ENCODE data around the gene R3HDML.

Gene R3HDML

DNA sequence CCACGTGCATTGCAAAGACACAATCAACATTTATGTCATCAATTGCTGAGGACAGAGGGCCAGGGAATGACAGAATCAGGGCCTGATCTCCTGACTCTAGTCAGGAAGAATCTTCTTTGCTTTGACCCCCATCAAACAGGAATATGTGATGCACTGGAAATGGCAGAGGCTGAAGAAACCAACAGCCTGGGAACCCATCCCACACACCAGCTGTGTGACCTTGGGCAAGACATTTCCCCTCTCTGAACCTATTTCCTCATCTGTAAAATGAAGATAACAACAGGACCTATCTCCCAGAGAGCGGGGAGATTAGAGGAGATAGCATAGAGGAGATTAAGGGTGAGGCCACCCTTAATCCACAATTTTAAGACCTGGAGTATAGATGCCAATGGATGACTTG, 20.2 kb downstream of the R3HDML start:
- Histone ChIP-seq H3K4me3 (ENCODE audit: low read length) (peak overlapping the region; percentile 22), H3K27ac (ENCODE audit: low read depth, low read length) (no peak overlapping the region), H3K9ac (ENCODE audit: low read length) (no peak overlapping the region)

DNA sequence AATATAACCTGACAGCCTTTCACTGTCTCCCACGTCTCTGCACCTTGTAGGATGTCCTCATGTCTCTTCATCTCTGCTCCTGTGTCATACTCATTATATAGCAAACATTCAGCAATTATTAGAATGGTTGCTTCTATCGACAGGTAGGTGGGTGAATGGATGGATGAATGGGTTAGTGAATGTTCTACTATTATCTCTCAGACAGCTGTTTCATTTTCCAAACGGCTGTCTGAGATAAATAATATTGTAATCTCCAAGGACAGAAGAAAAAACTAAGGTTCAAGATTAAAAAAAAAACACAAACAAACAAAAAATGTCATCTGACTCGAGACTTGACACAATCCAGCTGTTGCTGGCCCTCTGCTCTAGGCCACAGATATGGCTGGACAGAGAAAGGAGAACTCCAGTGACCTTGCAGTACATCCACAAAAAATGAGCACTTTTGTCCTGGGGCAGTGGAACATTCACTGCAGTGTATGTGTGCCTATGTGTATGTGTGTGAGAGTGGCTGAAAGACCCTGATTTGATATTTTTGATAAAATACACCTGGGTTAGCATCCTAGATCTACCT, 20.8 kb downstream of the R3HDML start:
- H3K4me1 ChIP-seq (ENCODE audit: control insufficient read depth, insufficient read depth, low read length), result no peaks in the 10 kb centered on the region

More for the DNA sequence above, 20.2 kb downstream of the R3HDML start:
- H3K36me3 ChIP-seq (ENCODE audit: control insufficient read depth, insufficient read depth, low read length), result no peaks in the 10 kb centered on the region
- H3K4me1 ChIP-seq (ENCODE audit: control insufficient read depth, insufficient read depth, low read length), result no peaks in the 10 kb centered on the region
- no peaks in the 10 kb centered on the region for H3K27me3 ChIP-seq (ENCODE audit: control insufficient read depth, insufficient read depth, low read length)

DNA sequence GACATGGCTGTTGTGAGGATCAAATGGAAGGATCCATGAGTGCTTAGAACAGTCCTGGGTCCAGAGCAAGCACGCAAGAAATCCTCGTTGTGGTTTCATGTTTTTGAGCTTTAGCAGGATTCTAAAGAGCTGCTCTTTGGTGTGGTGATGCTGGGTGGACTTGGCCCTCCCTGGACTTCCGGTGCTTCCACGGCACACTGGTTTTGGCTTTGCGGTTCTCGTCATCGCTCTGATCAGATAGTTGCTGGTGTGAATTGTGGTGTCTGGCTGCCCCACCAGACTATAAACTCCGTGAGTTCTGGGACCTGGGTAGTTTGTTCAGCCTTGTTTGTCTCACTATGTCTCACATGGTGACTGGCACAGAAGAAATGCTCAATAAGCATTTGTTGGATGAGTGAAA, 21.9 kb downstream of the R3HDML start:
- Histone ChIP-seq H3K36me3 (ENCODE audit: control insufficient read depth, insufficient read depth, low read length) (no peaks in the 10 kb centered on the region), H3K4me1 (ENCODE audit: control insufficient read depth, insufficient read depth, low read length) (no peaks in the 10 kb centered on the region), H3K9ac (ENCODE audit: low read length) (no peak overlapping the region), H3K27ac (ENCODE audit: low read depth, low read length) (no peak overlapping the region), H3K4me3 (ENCODE audit: low read length) (no peak overlapping the region), H3K27me3 (ENCODE audit: control insufficient read depth, insufficient read depth, low read length) (no peaks in the 10 kb centered on the region)

More for the DNA sequence above, 20.8 kb downstream of the R3HDML start:
- Histone ChIP-seq H3K9ac (ENCODE audit: low read length) (no peak overlapping the region), H3K36me3 (ENCODE audit: control insufficient read depth, insufficient read depth, low read length) (no peaks in the 10 kb centered on the region), H3K27me3 (ENCODE audit: control insufficient read depth, insufficient read depth, low read length) (no peaks in the 10 kb centered on the region), H3K4me3 (ENCODE audit: low read length) (peak overlapping the region; percentile 23), H3K27ac (ENCODE audit: low read depth, low read length) (no peak overlapping the region)

DNA sequence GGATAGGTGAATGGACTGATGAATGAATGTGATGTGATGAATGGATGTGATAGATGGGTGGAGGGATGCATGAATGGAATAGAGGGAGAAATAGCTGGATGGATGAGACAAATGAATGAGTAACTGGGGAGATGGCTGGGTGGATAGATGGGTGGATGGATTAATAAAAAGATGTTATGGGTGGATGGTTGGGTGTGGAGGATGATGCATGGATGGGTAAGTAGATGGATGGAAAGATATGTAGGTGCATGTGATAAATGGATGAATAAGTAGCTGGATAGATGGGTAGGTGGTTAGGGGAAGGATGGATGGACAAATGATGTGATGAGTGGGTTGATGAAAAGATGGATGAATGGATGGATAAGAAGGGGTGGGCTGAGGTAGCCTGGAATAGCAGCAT, 23.4 kb downstream of the R3HDML start:
- Histone ChIP-seq H3K4me3 (ENCODE audit: low read length) (no peak overlapping the region), H3K4me1 (ENCODE audit: control insufficient read depth, insufficient read depth, low read length) (no peaks in the 10 kb centered on the region), H3K36me3 (ENCODE audit: control insufficient read depth, insufficient read depth, low read length) (no peaks in the 10 kb centered on the region), H3K27me3 (ENCODE audit: control insufficient read depth, insufficient read depth, low read length) (no peaks in the 10 kb centered on the region), H3K27ac (ENCODE audit: low read depth, low read length) (no peak overlapping the region), H3K9ac (ENCODE audit: low read length) (no peak overlapping the region)

DNA sequence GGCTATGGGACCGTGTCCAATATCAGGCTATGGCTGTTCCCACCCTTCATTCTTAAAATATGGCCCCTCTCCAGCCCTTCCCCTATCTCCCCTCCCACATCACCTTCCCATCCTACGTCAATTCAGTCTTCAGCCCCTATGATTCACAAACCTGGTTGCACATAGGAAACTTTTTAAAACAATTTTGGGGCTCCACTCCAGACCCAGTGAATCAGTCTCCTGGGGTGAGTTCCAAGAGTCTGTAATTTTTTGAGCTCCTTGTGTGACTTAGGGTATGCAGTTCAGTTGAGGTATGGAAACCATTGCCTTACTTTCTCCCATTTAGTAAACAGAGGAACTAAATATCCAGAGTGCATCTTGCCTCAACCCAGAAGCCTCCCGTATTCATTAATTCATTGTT, 24.2 kb downstream of the R3HDML start:
- Histone ChIP-seq H3K9ac (ENCODE audit: low read length) (no peak overlapping the region), H3K36me3 (ENCODE audit: control insufficient read depth, insufficient read depth, low read length) (no peaks in the 10 kb centered on the region), H3K27ac (ENCODE audit: low read depth, low read length) (no peak overlapping the region), H3K4me3 (ENCODE audit: low read length) (no peak overlapping the region), H3K4me1 (ENCODE audit: control insufficient read depth, insufficient read depth, low read length) (no peaks in the 10 kb centered on the region), H3K27me3 (ENCODE audit: control insufficient read depth, insufficient read depth, low read length) (no peaks in the 10 kb centered on the region)

DNA sequence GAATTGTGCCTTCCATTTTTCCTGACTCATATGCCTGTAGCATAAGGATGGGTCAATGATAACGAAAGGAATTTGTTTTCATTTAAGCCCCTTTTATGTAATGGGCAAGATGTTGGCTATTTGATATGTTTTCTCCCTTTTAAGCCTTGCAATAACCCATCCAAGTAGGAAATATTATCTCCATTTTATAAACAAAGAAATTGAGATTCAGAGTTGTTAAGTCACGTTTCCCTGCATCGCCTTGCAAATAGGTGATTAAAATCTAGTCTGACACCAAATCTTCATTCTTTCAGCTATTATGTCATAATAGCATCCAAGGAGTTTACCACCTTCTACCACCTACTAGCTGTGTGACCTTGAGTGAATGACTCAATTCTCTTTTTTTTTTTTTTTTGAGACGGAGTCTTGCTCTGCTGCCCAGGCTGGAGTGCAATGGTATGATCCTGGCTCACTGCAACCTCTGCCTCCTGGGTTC, 25.7 kb downstream of the R3HDML start:
- no peaks in the 10 kb centered on the region for H3K4me1 ChIP-seq (ENCODE audit: control insufficient read depth, insufficient read depth, low read length)
- H3K27me3 ChIP-seq (ENCODE audit: control insufficient read depth, insufficient read depth, low read length), result no peaks in the 10 kb centered on the region
- no peak overlapping the region for H3K4me3 ChIP-seq (ENCODE audit: low read length)
- no peak overlapping the region for H3K27ac ChIP-seq (ENCODE audit: low read depth, low read length)
- H3K36me3 ChIP-seq (ENCODE audit: control insufficient read depth, insufficient read depth, low read length), result no peaks in the 10 kb centered on the region
- H3K9ac ChIP-seq (ENCODE audit: low read length), result no peak overlapping the region

DNA sequence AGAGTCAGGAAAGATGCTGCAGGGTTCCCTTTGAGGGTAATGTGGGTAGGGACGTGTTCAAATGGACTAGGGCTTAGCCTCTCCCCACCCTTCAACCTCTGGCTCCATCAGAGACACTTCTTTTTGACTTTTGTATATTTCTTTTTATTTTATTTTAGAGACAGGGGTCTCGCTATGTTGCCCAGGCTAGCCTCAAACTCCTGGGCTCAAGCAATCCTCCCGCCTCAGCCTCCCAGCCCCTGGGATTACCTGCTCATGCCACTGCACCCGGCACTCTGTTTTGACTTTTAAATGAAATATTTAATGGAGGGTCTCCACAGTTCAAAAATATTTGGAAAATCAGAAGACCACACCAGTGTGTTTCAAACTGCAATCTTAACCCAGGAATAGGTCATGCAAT, 27.2 kb downstream of the R3HDML start:
- no peak overlapping the region for H3K9ac ChIP-seq (ENCODE audit: low read length)
- H3K27ac ChIP-seq (ENCODE audit: low read depth, low read length), result no peak overlapping the region
- H3K36me3 ChIP-seq (ENCODE audit: control insufficient read depth, insufficient read depth, low read length), result no peaks in the 10 kb centered on the region
- no peaks in the 10 kb centered on the region for H3K4me1 ChIP-seq (ENCODE audit: control insufficient read depth, insufficient read depth, low read length)
- no peaks in the 10 kb centered on the region for H3K27me3 ChIP-seq (ENCODE audit: control insufficient read depth, insufficient read depth, low read length)
- H3K4me3 ChIP-seq (ENCODE audit: low read length), result no peak overlapping the region

DNA sequence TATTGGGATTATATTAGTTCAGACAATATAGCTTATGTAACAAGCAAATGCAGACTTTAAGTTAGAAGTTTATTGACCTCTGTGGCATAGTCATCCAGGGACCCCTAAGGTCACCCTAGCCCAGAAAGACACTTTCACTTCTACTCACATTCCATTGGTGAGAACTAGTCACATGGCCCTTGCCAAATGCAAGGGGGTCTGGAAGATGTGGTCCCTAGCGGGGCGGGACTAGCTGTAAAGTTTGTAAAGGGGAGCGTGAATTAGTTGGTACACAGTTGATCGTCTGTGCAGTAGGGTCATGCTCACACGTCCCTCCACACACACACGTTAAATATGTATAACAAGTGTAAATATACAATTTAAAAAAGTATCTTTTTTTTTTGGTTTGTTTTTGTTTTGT, 27.9 kb downstream of the R3HDML start:
- Histone ChIP-seq H3K4me3 (ENCODE audit: low read length) (no peak overlapping the region), H3K9ac (ENCODE audit: low read length) (no peak overlapping the region), H3K36me3 (ENCODE audit: control insufficient read depth, insufficient read depth, low read length) (no peaks in the 10 kb centered on the region), H3K4me1 (ENCODE audit: control insufficient read depth, insufficient read depth, low read length) (no peaks in the 10 kb centered on the region), H3K27ac (ENCODE audit: low read depth, low read length) (no peak overlapping the region), H3K27me3 (ENCODE audit: control insufficient read depth, insufficient read depth, low read length) (no peaks in the 10 kb centered on the region)

DNA sequence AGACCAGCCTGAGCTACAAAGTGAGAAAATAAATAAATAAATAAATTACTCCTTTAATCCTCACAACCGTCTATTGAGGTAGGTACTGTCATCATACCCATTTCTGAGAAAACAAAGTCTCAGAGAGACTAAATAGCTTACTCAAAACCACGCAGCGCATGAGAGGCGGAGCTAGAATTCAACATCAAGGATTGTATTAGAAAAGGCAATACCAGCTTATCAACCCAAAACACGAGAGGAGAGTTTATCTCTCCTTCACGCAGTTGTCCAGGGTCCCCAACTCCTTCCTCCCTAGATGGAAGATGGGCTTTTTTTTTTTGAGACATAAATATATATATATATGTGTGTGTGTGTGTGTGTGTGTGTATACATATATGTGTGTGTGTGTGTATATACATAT, 30.9 kb downstream of the R3HDML start:
- no peak overlapping the region for H3K27ac ChIP-seq (ENCODE audit: low read depth, low read length)
- no peak overlapping the region for H3K4me3 ChIP-seq (ENCODE audit: low read length)
- H3K9ac ChIP-seq (ENCODE audit: low read length), result no peak overlapping the region
- H3K4me1 ChIP-seq (ENCODE audit: control insufficient read depth, insufficient read depth, low read length), result no peaks in the 10 kb centered on the region
- H3K27me3 ChIP-seq (ENCODE audit: control insufficient read depth, insufficient read depth, low read length), result no peaks in the 10 kb centered on the region
- H3K36me3 ChIP-seq (ENCODE audit: control insufficient read depth, insufficient read depth, low read length), result no peaks in the 10 kb centered on the region

DNA sequence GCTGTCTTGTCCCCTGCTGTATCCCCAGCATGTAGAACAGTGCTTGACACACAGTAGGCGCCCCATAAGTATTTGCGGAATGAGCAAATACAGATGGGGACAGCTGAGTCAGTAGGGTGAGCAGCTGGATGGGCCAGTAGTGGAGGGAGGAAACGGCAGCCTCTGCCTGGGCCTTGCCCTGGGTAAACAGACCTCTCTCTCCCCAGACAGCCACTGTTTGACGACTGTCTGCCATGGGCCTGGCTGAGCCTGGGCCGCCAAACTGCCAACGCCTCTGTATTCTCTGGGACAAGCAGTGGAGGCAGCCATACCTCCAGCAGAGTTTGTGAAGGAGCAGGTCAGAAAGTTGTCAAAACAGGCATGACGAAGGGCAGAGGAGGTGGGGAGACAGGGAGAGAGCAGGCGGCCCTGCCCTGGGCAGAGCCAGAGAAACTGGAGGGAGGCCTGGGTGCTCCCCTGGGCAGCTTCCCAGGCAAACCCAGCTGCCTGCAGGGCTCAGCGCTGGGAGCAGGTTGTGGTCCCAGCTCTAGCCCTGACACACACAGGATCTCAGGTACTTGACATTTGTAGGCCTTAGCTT, 33.9 kb downstream of the R3HDML start:
- H3K27ac ChIP-seq (ENCODE audit: low read depth, low read length), result no peak overlapping the region
- no peak overlapping the region for H3K4me3 ChIP-seq (ENCODE audit: low read length)
- H3K36me3 ChIP-seq (ENCODE audit: control insufficient read depth, insufficient read depth, low read length), result no peaks in the 10 kb centered on the region
- H3K27me3 ChIP-seq (ENCODE audit: control insufficient read depth, insufficient read depth, low read length), result no peaks in the 10 kb centered on the region
- no peaks in the 10 kb centered on the region for H3K4me1 ChIP-seq (ENCODE audit: control insufficient read depth, insufficient read depth, low read length)
- no peak overlapping the region for H3K9ac ChIP-seq (ENCODE audit: low read length)

DNA sequence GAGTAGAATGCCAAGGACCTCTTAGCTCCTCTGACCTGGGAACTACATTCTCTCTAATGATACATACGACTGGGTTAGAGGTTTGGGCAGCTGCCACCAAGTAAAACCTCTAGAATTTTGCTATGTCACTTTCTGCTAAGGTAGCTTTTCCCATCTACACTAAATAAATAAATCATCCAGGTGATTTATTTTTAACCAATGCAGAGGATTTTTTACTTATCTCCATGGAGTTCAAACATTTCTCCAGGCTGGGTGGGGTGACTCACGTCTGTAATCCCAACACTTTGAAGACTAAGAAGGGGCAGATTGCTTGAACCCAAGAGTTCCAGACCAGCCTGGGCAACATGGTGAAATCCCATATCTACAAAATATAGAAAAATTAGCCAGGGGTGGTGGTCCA, 45.8 kb downstream of the R3HDML start:
- H3K27ac ChIP-seq (ENCODE audit: low read depth, low read length), result no peak overlapping the region
- H3K9ac ChIP-seq (ENCODE audit: low read length), result no peak overlapping the region
- no peaks in the 10 kb centered on the region for H3K36me3 ChIP-seq (ENCODE audit: control insufficient read depth, insufficient read depth, low read length)
- H3K4me1 ChIP-seq (ENCODE audit: control insufficient read depth, insufficient read depth, low read length), result no peaks in the 10 kb centered on the region
- no peak overlapping the region for H3K4me3 ChIP-seq (ENCODE audit: low read length)
- H3K27me3 ChIP-seq (ENCODE audit: control insufficient read depth, insufficient read depth, low read length), result no peaks in the 10 kb centered on the region

DNA sequence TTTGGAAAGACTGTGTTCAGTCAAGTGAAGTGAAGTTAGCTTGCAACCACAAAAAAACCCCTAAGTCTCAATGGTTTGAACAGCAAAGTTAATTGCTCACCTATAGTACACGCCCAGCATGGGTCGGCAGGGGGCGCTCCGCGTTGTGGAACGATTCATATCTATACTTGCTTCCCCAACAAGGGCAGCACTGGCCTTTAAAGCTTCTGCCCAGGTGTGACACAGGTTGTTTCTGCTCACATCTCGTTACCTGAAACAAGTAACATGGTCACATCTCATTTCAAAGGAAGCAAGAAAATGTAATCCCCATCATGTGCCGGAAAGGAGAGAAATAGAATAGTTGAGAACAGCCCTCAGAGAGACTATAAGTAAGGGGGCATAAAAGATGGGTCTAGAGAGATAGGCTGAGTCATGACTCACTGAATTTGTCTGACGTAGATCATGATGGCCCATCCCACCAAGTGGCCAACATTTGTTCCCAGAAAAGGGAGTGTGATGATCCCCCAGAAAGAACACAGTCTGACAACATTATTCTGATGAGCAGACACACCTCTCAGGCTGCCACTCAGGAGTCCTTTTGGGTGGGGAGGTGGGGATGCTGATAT, 47.7 kb downstream of the R3HDML start:
- Histone ChIP-seq H3K27me3 (ENCODE audit: control insufficient read depth, insufficient read depth, low read length) (peaks cover 4% of the 10 kb centered on the region), H3K4me1 (ENCODE audit: control insufficient read depth, insufficient read depth, low read length) (no peaks in the 10 kb centered on the region), H3K36me3 (ENCODE audit: control insufficient read depth, insufficient read depth, low read length) (no peaks in the 10 kb centered on the region), H3K27ac (ENCODE audit: low read depth, low read length) (no peak overlapping the region), H3K4me3 (ENCODE audit: low read length) (no peak overlapping the region), H3K9ac (ENCODE audit: low read length) (no peak overlapping the region)

DNA sequence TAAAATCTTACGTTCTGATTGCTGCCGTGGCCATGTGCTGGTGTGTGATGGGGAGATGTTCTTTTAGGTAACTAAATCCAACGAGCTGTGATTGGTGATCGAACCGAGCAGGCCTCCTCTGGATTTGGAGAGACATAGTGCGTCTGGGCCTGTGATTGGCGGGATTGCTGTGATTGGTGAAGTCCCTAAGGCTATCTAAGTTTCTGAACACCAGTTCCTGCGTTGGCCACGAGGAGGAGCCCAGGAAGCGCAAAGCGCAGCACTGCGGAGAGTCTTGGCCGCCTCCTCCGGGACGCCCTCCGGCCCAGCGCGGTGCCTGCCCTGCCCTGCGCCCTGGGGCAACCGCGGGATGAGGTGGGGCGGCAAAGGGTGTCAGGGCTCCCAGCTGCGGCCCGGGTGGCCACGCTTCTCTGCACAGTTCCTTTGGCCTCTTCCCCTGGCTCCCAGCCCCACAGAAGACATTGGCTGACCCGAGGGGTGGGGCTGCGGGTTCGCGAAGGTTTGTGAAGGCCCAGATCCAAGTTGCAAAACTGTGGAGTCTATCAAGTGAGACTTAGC, 51.7 kb downstream of the R3HDML start:
- Histone ChIP-seq H3K27ac (ENCODE audit: low read depth, low read length) (no peak overlapping the region), H3K4me3 (ENCODE audit: low read length) (no peak overlapping the region)

More for the DNA sequence above, 51.7 kb downstream of the R3HDML start:
- Histone ChIP-seq H3K9ac (ENCODE audit: low read length) (no peak overlapping the region), H3K36me3 (ENCODE audit: control insufficient read depth, insufficient read depth, low read length) (peaks cover 2% of the 10 kb centered on the region), H3K27me3 (ENCODE audit: control insufficient read depth, insufficient read depth, low read length) (peaks cover 4% of the 10 kb centered on the region), H3K4me1 (ENCODE audit: control insufficient read depth, insufficient read depth, low read length) (no peaks in the 10 kb centered on the region)
